ENCODE measurements around the gene CROCC2. TPM values are rescaled to one million over a fixed set of nuclear protein-coding genes. Genes with fewer than 3 reads are reported as not detected.

The CROCC2 gene
- total and polyA plus RNA-seq, 2 of the 13 experiments (the other 11 are each of a cell fraction or from before 2014, with no cell fraction given) = not detected

DNA sequence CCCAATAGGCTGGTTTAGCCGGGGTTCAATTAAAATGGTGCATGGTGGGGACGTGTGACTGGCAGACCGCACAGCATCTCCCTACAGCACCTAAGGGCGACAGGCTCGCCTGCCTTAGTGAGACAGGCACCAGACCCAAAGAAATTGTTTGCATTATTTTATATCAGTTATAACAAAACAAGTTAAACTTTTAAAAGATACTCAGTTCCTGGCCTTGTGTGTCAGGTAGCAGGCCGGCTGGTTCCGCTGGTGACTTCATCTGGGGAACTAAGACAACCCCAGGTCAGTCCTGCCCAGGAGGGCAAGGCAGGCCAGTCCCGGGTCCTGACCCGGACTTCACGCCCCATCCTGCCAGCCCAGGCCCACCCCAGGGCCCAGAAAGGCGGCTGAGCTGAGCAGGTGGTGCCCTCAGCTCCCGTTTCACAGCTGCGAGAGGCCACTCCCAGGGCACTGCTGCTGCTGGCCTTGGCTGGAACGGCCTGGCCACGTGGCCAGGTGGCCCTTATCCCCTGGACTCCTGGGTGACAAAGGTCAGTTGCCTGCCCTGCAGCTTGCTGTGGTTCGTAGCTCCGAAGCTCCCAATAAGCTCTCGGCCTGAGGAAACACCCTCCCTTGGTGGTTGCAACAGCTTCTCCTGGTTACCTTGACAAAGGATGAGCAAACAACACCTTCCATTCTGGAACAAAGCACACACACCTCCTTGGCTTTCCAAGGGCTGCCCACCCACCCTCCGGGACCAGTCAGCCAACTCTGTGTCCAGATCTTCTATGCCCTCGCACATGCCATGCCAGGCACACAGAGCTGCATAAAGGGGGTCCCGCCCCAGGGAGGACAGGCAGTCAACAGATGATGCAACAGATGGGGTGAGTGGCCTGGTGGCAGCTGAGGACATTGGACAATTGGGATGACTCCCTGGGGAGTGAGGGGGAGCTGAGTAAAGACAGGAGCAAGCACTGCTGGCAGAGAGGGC, 48.8 kb upstream of the CROCC2 start (continued):
- peak; percentile 78; the same call in 1 of the 2 replicates for TF ChIP-seq ETV5 (CRISPR knock-in tag; IDR thresholded peaks at IDR 0.05; ENCODE audit: borderline replicate concordance)
- TF ChIP-seq ZNF772 (CRISPR knock-in tag; IDR thresholded peaks at IDR 0.05) = peak; percentile 99
- TF ChIP-seq, protein P1, sequence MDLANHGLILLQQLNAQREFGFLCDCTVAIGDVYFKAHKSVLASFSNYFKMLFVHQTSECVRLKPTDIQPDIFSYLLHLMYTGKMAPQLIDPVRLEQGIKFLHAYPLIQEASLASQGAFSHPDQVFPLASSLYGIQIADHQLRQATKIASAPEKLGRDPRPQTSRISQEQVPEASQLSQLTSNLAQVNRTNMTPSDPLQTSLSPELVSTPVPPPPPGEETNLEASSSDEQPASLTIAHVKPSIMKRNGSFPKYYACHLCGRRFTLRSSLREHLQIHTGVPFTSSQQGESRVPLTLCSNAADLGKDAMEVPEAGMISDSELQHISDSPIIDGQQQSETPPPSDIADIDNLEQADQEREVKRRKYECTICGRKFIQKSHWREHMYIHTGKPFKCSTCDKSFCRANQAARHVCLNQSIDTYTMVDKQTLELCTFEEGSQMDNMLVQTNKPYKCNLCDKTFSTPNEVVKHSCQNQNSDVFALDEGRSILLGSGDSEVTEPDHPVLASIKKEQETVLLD (CRISPR knock-in tag; IDR thresholded peaks at IDR 0.05; ENCODE audit: low read depth) = peak; percentile 40; the same call in 1 of the 2 replicates
- TF ChIP-seq, protein P2, sequence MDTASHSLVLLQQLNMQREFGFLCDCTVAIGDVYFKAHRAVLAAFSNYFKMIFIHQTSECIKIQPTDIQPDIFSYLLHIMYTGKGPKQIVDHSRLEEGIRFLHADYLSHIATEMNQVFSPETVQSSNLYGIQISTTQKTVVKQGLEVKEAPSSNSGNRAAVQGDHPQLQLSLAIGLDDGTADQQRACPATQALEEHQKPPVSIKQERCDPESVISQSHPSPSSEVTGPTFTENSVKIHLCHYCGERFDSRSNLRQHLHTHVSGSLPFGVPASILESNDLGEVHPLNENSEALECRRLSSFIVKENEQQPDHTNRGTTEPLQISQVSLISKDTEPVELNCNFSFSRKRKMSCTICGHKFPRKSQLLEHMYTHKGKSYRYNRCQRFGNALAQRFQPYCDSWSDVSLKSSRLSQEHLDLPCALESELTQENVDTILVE (CRISPR knock-in tag; IDR thresholded peaks at IDR 0.05) = peak; percentile 81
- peak; percentile 98 for TF ChIP-seq WIZ (CRISPR knock-in tag; IDR thresholded peaks at IDR 0.05)
- no peak for TF ChIP-seq TCF7L2 (IDR thresholded peaks at IDR 0.05; ENCODE audit: low read depth, low read length)
- peak; percentile 27; the same call in 1 of the 2 replicates for TF ChIP-seq ZNF225 (CRISPR knock-in tag; IDR thresholded peaks at IDR 0.05)
- no peak; the same call in 1 of the 2 replicates for TF ChIP-seq KLF12 (CRISPR knock-in tag; IDR thresholded peaks at IDR 0.05; ENCODE audit: borderline replicate concordance)
- TF ChIP-seq NFYB (CRISPR knock-in tag; IDR thresholded peaks at IDR 0.05) = peak; percentile 75
- peak; percentile 43 for TF ChIP-seq AGO1 (IDR thresholded peaks at IDR 0.05; ENCODE audit: low read depth, low read length, poor library complexity, severe bottlenecking)
- TF ChIP-seq HINFP (CRISPR knock-in tag; IDR thresholded peaks at IDR 0.05; ENCODE audit: low read depth) = no peak; the same call in none of the 2 replicates
- peak; percentile 63; the same call in 1 of the 2 replicates for TF ChIP-seq ZNF33B (CRISPR knock-in tag; IDR thresholded peaks at IDR 0.05)
- TF ChIP-seq PHF21A (CRISPR knock-in tag; IDR thresholded peaks at IDR 0.05) = peak; percentile 99
- peak; percentile 99 for TF ChIP-seq ZNF224 (CRISPR knock-in tag; IDR thresholded peaks at IDR 0.05)
- no peak for TF ChIP-seq ZNF24 (IDR thresholded peaks at IDR 0.05)
- peak; percentile 75 for TF ChIP-seq RFX1 (IDR thresholded peaks at IDR 0.05)
- 0 out of 2 replicates have a peak, but pooled peaks have one; percentile 57 for TF ChIP-seq TMF1 (CRISPR knock-in tag; IDR thresholded peaks at IDR 0.05; ENCODE audit: low read depth)
- TF ChIP-seq KAT8 (CRISPR knock-in tag; IDR thresholded peaks at IDR 0.05) = peak; percentile 86
- TF ChIP-seq ZNF75D (CRISPR knock-in tag; IDR thresholded peaks at IDR 0.05; ENCODE audit: borderline replicate concordance) = no peak
- TF ChIP-seq CENPT (CRISPR knock-in tag; IDR thresholded peaks at IDR 0.05; ENCODE audit: low read depth) = no peak
- TF ChIP-seq, protein P3, sequence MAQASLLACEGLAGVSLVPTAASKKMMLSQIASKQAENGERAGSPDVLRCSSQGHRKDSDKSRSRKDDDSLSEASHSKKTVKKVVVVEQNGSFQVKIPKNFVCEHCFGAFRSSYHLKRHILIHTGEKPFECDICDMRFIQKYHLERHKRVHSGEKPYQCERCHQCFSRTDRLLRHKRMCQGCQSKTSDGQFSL (CRISPR knock-in tag; IDR thresholded peaks at IDR 0.05) = 0 out of 2 replicates have a peak, but pooled peaks have one; percentile 28

All from HepG2 (cell line).